Adrenal gland (tissue), 5 donors: ENCODE data around the gene NHS.

ENCODE experiments used
- POLR2A ChIP-seq, 2 donors: fragments of 450-650 bp; IDR thresholded peaks; one replicate each; pipeline ENCODE4 v1.6.1; 2017; ENCODE audit warnings: antibody characterized with exemption in 2 of 2, mild to moderate bottlenecking in 2 of 2, moderate library complexity in 1 of 2
- TF ChIP-seq, protein P1 (sequence below), 6 experiments: fragments of 450-650 bp in 4 of 6; fragments of 200-600 bp in 2 of 6; sonication (generic) in 1 of 6; IDR thresholded peaks; 1 replicate in 5 of 6; 2 replicates in 1 of 6; pipeline versions ENCODE4 v1.5.1 to v1.8.0; 2016 to 2021; ENCODE audit warnings: antibody characterized with exemption in 6 of 6, mild to moderate bottlenecking in 2 of 6, moderate library complexity in 1 of 6
- donor health status: DM: no; HTN: no; CAD: no.

DNA sequence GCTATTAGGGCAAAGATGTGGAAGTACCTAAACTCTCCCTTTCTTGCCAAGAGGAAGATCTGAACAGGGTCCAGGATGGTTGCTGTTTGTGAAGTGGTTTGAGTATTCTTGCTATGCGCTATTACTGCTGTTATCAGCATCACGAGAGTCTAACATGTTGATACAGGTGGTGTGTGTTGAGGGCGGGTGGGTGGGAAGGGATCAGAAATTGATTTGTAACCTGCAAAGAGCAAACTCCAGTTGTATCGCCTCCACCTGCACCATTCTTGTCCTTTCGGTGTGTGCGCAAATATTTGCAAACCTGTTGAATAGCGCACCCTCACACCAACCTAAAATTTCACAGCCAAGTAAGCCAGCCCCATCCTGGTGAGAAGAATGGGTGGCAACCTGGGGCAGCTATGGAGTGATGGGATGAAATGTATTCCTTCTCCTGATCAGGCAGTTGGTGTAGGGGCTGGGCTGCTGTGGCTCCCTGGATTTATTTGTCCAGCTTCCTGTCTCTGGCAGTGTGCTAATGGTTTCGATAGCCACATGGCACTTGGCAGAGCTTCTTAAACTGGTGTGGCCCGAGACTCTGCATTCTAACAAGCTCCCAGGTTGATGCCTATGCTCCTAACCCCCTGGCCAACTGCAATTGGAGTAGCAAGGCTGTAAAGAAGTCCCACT lies 259.7 kb downstream of the NHS start:
- TF ChIP-seq, protein P1, sequence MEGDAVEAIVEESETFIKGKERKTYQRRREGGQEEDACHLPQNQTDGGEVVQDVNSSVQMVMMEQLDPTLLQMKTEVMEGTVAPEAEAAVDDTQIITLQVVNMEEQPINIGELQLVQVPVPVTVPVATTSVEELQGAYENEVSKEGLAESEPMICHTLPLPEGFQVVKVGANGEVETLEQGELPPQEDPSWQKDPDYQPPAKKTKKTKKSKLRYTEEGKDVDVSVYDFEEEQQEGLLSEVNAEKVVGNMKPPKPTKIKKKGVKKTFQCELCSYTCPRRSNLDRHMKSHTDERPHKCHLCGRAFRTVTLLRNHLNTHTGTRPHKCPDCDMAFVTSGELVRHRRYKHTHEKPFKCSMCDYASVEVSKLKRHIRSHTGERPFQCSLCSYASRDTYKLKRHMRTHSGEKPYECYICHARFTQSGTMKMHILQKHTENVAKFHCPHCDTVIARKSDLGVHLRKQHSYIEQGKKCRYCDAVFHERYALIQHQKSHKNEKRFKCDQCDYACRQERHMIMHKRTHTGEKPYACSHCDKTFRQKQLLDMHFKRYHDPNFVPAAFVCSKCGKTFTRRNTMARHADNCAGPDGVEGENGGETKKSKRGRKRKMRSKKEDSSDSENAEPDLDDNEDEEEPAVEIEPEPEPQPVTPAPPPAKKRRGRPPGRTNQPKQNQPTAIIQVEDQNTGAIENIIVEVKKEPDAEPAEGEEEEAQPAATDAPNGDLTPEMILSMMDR (IDR thresholded peaks at IDR 0.05), result no peak
- TF ChIP-seq POLR2A (IDR thresholded peaks at IDR 0.05), result no peak
